ENCODE data around the gene PDE8A. TPM values are rescaled to one million over a fixed set of nuclear protein-coding genes. Genes with fewer than 3 reads are reported as not detected.

PDE8A gene
- total RNA-seq, 1 donor from 2014 or later: 28.8 TPM

- Mint-ChIP-seq H3K4me1 (ENCODE audit: low read depth) (no peaks in the 10 kb centered on the region), H3K4me3 (ENCODE audit: low read depth) (no peak overlapping the region), H3K27ac (no peak overlapping the region), H3K9me3 (ENCODE audit: low read depth) (no peaks in the 10 kb centered on the region), H3K27me3 (no peaks in the 10 kb centered on the region), H3K36me3 (ENCODE audit: insufficient read depth) (peaks cover 3% of the 10 kb centered on the region)
- DNase-seq (ENCODE audit: low spot score, unreplicated experiment): no peak
- TF ChIP-seq, protein P1, sequence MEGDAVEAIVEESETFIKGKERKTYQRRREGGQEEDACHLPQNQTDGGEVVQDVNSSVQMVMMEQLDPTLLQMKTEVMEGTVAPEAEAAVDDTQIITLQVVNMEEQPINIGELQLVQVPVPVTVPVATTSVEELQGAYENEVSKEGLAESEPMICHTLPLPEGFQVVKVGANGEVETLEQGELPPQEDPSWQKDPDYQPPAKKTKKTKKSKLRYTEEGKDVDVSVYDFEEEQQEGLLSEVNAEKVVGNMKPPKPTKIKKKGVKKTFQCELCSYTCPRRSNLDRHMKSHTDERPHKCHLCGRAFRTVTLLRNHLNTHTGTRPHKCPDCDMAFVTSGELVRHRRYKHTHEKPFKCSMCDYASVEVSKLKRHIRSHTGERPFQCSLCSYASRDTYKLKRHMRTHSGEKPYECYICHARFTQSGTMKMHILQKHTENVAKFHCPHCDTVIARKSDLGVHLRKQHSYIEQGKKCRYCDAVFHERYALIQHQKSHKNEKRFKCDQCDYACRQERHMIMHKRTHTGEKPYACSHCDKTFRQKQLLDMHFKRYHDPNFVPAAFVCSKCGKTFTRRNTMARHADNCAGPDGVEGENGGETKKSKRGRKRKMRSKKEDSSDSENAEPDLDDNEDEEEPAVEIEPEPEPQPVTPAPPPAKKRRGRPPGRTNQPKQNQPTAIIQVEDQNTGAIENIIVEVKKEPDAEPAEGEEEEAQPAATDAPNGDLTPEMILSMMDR (IDR thresholded peaks at IDR 0.05; ENCODE audit: unreplicated experiment): no peak
These were observed 126.5 kb downstream of the PDE8A start for GRCh38 chr15:85108136-85108535.

- no peaks in the 10 kb centered on the region for H3K9me3 Mint-ChIP-seq (ENCODE audit: low read depth)
These were observed 127.7 kb downstream of the PDE8A start for GRCh38 chr15:85109333-85109732.

DNA sequence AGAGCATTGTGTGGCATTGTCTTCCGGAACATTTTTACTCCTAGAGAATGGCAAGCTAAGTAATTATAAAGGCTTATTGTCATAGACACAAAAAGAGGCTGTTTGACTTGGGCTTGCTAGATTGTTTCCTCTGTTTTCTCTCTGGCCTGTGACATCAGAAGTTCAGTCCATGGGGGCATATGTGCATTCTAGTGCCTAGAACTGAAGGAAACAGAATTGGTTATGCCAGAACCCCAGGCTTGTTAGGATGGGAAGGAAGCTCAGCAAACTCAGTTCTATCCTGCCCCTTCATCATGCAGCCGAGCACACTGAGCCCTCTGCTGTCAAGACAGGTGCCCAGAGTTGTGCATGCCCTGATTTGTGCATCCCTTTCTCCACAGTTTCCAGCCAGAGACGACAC is 131.3 kb downstream of the PDE8A start:
- no peaks in the 10 kb centered on the region for H3K4me1 Mint-ChIP-seq (ENCODE audit: low read depth)
- H3K4me3 Mint-ChIP-seq (ENCODE audit: low read depth): no peak overlapping the region
- no peak overlapping the region for H3K27ac Mint-ChIP-seq
- no peaks in the 10 kb centered on the region for H3K9me3 Mint-ChIP-seq (ENCODE audit: low read depth)
- no peaks in the 10 kb centered on the region for H3K27me3 Mint-ChIP-seq
- DNase-seq (ENCODE audit: low spot score, unreplicated experiment): no peak
- TF ChIP-seq, protein P1 (IDR thresholded peaks at IDR 0.05; ENCODE audit: unreplicated experiment): no peak
- peaks cover 4% of the 10 kb centered on the region for H3K36me3 Mint-ChIP-seq (ENCODE audit: insufficient read depth)

More at GRCh38 chr15:85109333-85109732, 127.7 kb downstream of the PDE8A start:
- Mint-ChIP-seq H3K27ac (no peak overlapping the region), H3K4me1 (ENCODE audit: low read depth) (no peaks in the 10 kb centered on the region), H3K27me3 (no peaks in the 10 kb centered on the region), H3K4me3 (ENCODE audit: low read depth) (no peak overlapping the region), H3K36me3 (ENCODE audit: insufficient read depth) (peaks cover 3% of the 10 kb centered on the region)
- no peak for DNase-seq (ENCODE audit: low spot score, unreplicated experiment)
- TF ChIP-seq, protein P1 (IDR thresholded peaks at IDR 0.05; ENCODE audit: unreplicated experiment): no peak

DNA sequence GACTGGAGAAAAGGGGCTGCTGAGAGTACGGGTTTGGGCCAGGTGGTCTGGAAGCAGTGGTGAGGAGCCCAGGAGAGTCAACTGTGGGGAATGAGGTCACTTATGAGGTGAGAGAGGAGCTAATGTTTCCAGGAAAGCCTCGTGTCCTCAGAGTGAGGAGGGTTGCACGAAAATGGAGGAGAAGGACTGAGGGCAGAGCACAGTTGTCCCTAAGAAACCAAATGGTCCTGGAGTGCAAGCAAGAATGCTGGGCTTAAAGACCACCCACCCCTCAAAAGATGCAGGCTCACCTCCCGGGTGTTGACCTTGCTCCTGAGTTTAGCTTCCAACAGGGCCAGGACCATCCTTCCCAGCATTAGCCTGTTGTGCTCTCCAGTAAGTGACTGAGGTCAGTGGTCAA is 133.2 kb downstream of the PDE8A start:
- H3K27ac Mint-ChIP-seq: no peak overlapping the region
- no peak overlapping the region for H3K4me3 Mint-ChIP-seq (ENCODE audit: low read depth)
- peaks cover 2% of the 10 kb centered on the region for H3K36me3 Mint-ChIP-seq (ENCODE audit: insufficient read depth)
- H3K27me3 Mint-ChIP-seq: no peaks in the 10 kb centered on the region
- no peaks in the 10 kb centered on the region for H3K9me3 Mint-ChIP-seq (ENCODE audit: low read depth)
- no peaks in the 10 kb centered on the region for H3K4me1 Mint-ChIP-seq (ENCODE audit: low read depth)
- TF ChIP-seq, protein P1 (IDR thresholded peaks at IDR 0.05; ENCODE audit: unreplicated experiment): no peak
- DNase-seq (ENCODE audit: low spot score, unreplicated experiment): no peak

GRCh38 chr15:85116066-85116465 is 134.4 kb downstream of the PDE8A start:
- no peak for DNase-seq (ENCODE audit: low spot score, unreplicated experiment)
- H3K9me3 Mint-ChIP-seq (ENCODE audit: low read depth): no peaks in the 10 kb centered on the region
- H3K4me1 Mint-ChIP-seq (ENCODE audit: low read depth): no peaks in the 10 kb centered on the region
- H3K4me3 Mint-ChIP-seq (ENCODE audit: low read depth): no peak overlapping the region
- no peak overlapping the region for H3K27ac Mint-ChIP-seq
- H3K36me3 Mint-ChIP-seq (ENCODE audit: insufficient read depth): peaks cover 4% of the 10 kb centered on the region
- H3K27me3 Mint-ChIP-seq: no peaks in the 10 kb centered on the region
- TF ChIP-seq, protein P1 (IDR thresholded peaks at IDR 0.05; ENCODE audit: unreplicated experiment): no peak

All from progenitor cell of endocrine pancreas (in vitro differentiated cells).